ENCODE measurements around the gene SLC9A3. TPM values are rescaled to one million over a fixed set of nuclear protein-coding genes. Genes with fewer than 3 reads are reported as not detected.
A peak's percentile ranks its signal among the peaks of the same experiment; 100 is the strongest.

Gene SLC9A3
- total and polyA plus RNA-seq, 12 donors: 0.53 to 1.5 (median 1.0) TPM

- no peaks in the 10 kb centered on the region for H3K36me3 ChIP-seq
- WGBS, 2 donors: 62 to 67% methylated on average over 25 of the region's 25 CpGs
- peak in 1 of 2 donors; percentile 6 for DNase-seq
- TF ChIP-seq, protein P1, sequence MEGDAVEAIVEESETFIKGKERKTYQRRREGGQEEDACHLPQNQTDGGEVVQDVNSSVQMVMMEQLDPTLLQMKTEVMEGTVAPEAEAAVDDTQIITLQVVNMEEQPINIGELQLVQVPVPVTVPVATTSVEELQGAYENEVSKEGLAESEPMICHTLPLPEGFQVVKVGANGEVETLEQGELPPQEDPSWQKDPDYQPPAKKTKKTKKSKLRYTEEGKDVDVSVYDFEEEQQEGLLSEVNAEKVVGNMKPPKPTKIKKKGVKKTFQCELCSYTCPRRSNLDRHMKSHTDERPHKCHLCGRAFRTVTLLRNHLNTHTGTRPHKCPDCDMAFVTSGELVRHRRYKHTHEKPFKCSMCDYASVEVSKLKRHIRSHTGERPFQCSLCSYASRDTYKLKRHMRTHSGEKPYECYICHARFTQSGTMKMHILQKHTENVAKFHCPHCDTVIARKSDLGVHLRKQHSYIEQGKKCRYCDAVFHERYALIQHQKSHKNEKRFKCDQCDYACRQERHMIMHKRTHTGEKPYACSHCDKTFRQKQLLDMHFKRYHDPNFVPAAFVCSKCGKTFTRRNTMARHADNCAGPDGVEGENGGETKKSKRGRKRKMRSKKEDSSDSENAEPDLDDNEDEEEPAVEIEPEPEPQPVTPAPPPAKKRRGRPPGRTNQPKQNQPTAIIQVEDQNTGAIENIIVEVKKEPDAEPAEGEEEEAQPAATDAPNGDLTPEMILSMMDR (IDR thresholded peaks at IDR 0.05): no peak
- ATAC-seq: no peak
- no peaks in the 10 kb centered on the region for H3K9me3 ChIP-seq
- peaks cover 0 to 29% (median 0%) of the 10 kb centered on the region in 9 donors for H3K4me1 ChIP-seq
- intact Hi-C loops (cut with DNase I): no loop called here
- no peak overlapping the region for H3K4me3 ChIP-seq
- H3K27me3 ChIP-seq: peaks cover 18 to 99% (median 96%) of the 10 kb centered on the region in 7 donors
- no peak overlapping the region for H3K27ac ChIP-seq
These were observed 7.0 kb upstream of the SLC9A3 start for GRCh38 chr5:531101-531748.

DNA sequence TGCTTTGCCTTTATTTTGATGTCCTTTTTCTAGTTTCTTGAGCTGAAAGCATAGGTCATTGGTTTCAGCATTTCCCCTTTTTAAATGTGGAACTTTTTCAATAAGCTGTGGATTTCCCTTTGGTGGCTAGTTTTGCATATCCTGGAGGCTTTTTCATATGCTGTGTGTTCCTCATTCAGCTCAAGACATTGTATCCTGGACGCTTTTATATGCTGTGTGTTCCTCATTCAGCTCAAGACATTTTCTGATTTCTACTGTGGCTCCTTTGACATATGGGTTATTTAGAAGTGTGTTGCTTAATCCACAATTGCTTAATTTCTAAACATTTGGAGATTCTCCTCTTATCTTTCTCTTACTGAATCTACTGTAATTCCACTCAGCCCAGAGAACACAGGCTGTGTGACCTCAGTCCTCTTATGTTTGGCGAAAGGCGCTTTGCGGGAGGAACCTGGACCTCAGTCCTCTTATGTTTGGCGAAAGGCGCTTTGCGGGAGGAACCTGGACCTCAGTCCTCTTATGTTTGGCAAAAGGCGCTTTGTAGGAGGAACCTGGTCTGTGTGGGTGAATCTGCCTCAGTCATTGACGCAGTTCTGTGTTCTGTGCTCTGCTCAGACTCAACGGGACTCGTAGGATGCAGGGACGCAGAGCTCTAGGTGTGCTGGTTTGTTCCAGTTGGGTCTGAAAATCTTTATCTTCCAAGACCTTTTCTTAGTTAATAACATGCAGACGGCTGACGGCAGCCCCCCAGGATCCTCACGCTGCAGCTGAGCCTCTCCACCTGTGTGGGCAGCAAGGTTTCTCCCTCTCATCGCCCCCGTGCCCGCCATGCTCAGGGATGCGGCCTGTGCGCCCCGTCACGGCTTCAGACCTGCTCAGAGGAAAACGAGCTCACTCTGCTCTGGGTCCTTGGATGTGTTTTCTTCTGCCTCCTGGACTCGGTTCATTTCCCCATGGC is 6.0 kb upstream of the SLC9A3 start:
- TF ChIP-seq, protein P1 (IDR thresholded peaks at IDR 0.05): no peak
- Histone ChIP-seq H3K4me3 (no peak overlapping the region), H3K36me3 (no peaks in the 10 kb centered on the region), H3K27ac (no peak overlapping the region), H3K27me3 (peaks cover 18 to 99% (median 98%) of the 10 kb centered on the region in 7 donors), H3K9me3 (no peaks in the 10 kb centered on the region), H3K4me1 (peaks cover 0 to 29% (median 0%) of the 10 kb centered on the region in 9 donors)
- DNase-seq: no peak
- peak in 2 of 8 donors; percentile 52 to 61 for ATAC-seq
- intact Hi-C loops (cut with DNase I): no loop called here
- WGBS, 2 donors: 69 to 74% methylated on average over 24 of the region's 24 CpGs

DNA sequence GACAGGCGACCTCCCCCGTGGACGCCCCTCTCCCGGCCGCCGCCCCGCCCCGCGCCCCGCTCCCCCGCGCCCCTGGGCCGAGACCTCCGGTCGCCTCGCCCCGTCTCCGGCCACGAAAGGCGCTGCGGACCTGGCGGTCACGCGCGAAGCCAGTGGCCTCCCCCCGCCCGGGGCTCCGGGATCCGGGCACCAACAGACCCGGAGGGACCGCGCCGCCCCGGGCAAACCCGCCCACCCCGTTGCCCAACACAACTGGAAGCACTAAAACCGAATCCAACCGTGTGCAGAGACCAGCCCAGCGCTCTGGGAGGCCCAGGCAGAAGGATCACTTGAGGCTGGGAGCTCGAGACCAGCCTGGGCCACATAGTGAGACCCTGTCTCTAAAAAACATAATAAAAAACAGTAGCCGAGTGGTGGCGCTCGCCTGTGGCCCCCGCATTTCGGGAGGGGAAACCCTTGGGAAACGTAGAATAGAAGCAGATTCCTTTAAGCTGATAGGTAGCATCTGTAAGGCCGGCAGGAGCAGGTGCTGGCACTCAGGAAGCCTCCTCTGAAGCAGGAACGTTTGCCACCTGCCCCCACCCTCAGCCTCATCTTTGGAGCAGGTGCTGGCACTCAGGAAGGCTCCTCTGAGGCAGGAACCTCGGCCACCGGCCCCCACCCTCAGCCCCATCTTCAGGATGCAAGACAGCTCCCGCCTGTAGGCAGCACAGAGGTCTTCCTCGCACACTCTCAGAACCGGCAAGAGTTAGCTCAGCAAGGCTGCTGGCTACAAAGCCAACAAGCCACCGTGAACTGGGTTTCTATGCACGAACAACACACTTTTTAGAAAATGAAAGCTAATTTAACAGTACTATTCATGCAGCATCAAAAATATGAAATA is 4.6 kb upstream of the SLC9A3 start:
- Histone ChIP-seq H3K4me1 (peaks cover 0 to 30% (median 2%) of the 10 kb centered on the region in 9 donors), H3K4me3 (no peak overlapping the region), H3K9me3 (no peaks in the 10 kb centered on the region), H3K36me3 (no peaks in the 10 kb centered on the region), H3K27ac (no peak overlapping the region), H3K27me3 (peaks cover 27 to 99% (median 97%) of the 10 kb centered on the region in 7 donors)
- TF ChIP-seq, protein P1 (IDR thresholded peaks at IDR 0.05): no peak
- intact Hi-C loops (cut with DNase I): no loop called here
- 19 to 21% methylated on average over 47 to 55 of the region's 55 CpGs for WGBS, 2 donors
- DNase-seq (peak in 1 of 2 donors; percentile 3), ATAC-seq (no peak)

Measured in heart right ventricle (tissue), 16 donors.